COLO829 (cell line): Measurements from ENCODE around the gene PTPRJ.

ENCODE experiments used
- DNase-seq: peaks from one replicate; pipeline ENCODE4 v3.0.0; 2012; ENCODE audit warnings: low spot score

PTPRJ gene

GRCh38 chr11:48066881-48067800 is 86.8 kb downstream of the PTPRJ start:
- no peak for DNase-seq

GRCh38 chr11:48073031-48073861 is 92.9 kb downstream of the PTPRJ start:
- no peak for DNase-seq

GRCh38 chr11:48074425-48075181 is 94.2 kb downstream of the PTPRJ start:
- DNase-seq: no peak

GRCh38 chr11:48075637-48076036 is 95.3 kb downstream of the PTPRJ start:
- DNase-seq: no peak

- DNase-seq: no peak
These were observed 96.9 kb downstream of the PTPRJ start for GRCh38 chr11:48077251-48077650.

GRCh38 chr11:48078689-48079088 is 98.3 kb downstream of the PTPRJ start:
- DNase-seq: no peak

- no peak for DNase-seq
These were observed 99.2 kb downstream of the PTPRJ start for GRCh38 chr11:48079596-48079995.

GRCh38 chr11:48080301-48080861 is 100.0 kb downstream of the PTPRJ start:
- DNase-seq: no peak

- peak; percentile 86 for DNase-seq
These were observed 101.0 kb downstream of the PTPRJ start for GRCh38 chr11:48081151-48082010.

GRCh38 chr11:48082771-48083170 is 102.4 kb downstream of the PTPRJ start:
- DNase-seq: no peak

GRCh38 chr11:48083421-48083820 is 103.1 kb downstream of the PTPRJ start:
- no peak for DNase-seq

GRCh38 chr11:48085688-48086087 is 105.3 kb downstream of the PTPRJ start:
- no peak for DNase-seq

GRCh38 chr11:48087422-48087821 is 107.1 kb downstream of the PTPRJ start:
- no peak for DNase-seq

GRCh38 chr11:48087974-48088681 is 107.8 kb downstream of the PTPRJ start:
- DNase-seq: no peak

- no peak for DNase-seq
These were observed 108.3 kb downstream of the PTPRJ start for GRCh38 chr11:48088682-48089050.

- no peak for DNase-seq
These were observed 109.8 kb downstream of the PTPRJ start for GRCh38 chr11:48090174-48090573.

- no peak for DNase-seq
These were observed 111.2 kb downstream of the PTPRJ start for GRCh38 chr11:48091426-48092102.

- no peak for DNase-seq
These were observed 113.0 kb downstream of the PTPRJ start for GRCh38 chr11:48093323-48093722.

- no peak for DNase-seq
These were observed 113.7 kb downstream of the PTPRJ start for GRCh38 chr11:48093795-48094642.
